Measurements from ENCODE around the gene TBC1D1. TPM values are rescaled to one million over a fixed set of nuclear protein-coding genes. Genes with fewer than 3 reads are reported as not detected.

The TBC1D1 gene
- total RNA-seq, 1 experiment from 2014 or later, result 56.0 TPM

DNA sequence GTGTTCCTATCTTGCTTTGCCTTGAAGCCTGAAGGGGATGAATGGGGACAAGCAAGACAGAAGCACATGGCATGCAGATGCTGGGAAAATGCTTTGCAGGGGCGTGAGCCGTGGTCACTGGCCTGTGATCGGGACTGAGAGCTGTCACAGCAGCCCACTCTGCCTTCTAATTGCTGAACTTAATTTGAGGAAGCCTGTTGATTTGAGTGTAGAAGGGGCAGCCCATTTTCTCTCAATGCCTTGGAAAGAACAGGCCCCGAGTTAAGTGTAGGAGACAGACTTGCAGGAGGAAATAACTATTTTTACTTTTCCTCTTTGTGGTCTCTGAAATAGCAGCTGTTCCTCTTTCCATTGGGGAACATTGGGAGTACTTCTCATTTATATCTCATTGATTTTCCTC is 26.1 kb upstream of the TBC1D1 start:
- H3K4me1 ChIP-seq (ENCODE audit: control insufficient read depth, insufficient read depth, low read length), result no peaks in the 10 kb centered on the region
- DNase-seq (ENCODE audit: low read depth, low spot score), result no peak
- CTCF ChIA-PET, result no interaction called here
- intact Hi-C loops (cut with micrococcal nuclease; ENCODE audit: unreplicated experiment), result no loop called here
- H3K27ac ChIP-seq (ENCODE audit: low read length), result no peak overlapping the region
- no peaks in the 10 kb centered on the region for H3K36me3 ChIP-seq (ENCODE audit: control insufficient read depth, insufficient read depth, low read length)
- in situ Hi-C loops (cut with HindIII; ENCODE audit: low pct_unique_long_range_greater_than_20kb, low sequenced_read_pairs), result no loop called here
- no peak for ATAC-seq
- H3K27me3 ChIP-seq (ENCODE audit: control insufficient read depth, insufficient read depth, low read length), result no peaks in the 10 kb centered on the region
- H3K9me3 ChIP-seq (ENCODE audit: control insufficient read depth, insufficient read depth, low read depth, low read length), result no peaks in the 10 kb centered on the region
- BruUV-seq (replicated peaks), result no TSS peak
- POLR2A ChIA-PET, result no interaction called here
- no peak for TF ChIP-seq SIN3A (IDR thresholded peaks at IDR 0.05; ENCODE audit: borderline replicate concordance, insufficient read depth, low read depth, low read length)
- no peak for TF ChIP-seq POLR2AphosphoS5 (IDR thresholded peaks at IDR 0.05; ENCODE audit: low read depth, low read length)
- TF ChIP-seq, protein P1, sequence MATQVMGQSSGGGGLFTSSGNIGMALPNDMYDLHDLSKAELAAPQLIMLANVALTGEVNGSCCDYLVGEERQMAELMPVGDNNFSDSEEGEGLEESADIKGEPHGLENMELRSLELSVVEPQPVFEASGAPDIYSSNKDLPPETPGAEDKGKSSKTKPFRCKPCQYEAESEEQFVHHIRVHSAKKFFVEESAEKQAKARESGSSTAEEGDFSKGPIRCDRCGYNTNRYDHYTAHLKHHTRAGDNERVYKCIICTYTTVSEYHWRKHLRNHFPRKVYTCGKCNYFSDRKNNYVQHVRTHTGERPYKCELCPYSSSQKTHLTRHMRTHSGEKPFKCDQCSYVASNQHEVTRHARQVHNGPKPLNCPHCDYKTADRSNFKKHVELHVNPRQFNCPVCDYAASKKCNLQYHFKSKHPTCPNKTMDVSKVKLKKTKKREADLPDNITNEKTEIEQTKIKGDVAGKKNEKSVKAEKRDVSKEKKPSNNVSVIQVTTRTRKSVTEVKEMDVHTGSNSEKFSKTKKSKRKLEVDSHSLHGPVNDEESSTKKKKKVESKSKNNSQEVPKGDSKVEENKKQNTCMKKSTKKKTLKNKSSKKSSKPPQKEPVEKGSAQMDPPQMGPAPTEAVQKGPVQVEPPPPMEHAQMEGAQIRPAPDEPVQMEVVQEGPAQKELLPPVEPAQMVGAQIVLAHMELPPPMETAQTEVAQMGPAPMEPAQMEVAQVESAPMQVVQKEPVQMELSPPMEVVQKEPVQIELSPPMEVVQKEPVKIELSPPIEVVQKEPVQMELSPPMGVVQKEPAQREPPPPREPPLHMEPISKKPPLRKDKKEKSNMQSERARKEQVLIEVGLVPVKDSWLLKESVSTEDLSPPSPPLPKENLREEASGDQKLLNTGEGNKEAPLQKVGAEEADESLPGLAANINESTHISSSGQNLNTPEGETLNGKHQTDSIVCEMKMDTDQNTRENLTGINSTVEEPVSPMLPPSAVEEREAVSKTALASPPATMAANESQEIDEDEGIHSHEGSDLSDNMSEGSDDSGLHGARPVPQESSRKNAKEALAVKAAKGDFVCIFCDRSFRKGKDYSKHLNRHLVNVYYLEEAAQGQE (IDR thresholded peaks at IDR 0.05; ENCODE audit: insufficient read depth in 1 of 2, low read depth in 2 of 2, low read length in 1 of 2), result no peak
- TF ChIP-seq, protein P2, sequence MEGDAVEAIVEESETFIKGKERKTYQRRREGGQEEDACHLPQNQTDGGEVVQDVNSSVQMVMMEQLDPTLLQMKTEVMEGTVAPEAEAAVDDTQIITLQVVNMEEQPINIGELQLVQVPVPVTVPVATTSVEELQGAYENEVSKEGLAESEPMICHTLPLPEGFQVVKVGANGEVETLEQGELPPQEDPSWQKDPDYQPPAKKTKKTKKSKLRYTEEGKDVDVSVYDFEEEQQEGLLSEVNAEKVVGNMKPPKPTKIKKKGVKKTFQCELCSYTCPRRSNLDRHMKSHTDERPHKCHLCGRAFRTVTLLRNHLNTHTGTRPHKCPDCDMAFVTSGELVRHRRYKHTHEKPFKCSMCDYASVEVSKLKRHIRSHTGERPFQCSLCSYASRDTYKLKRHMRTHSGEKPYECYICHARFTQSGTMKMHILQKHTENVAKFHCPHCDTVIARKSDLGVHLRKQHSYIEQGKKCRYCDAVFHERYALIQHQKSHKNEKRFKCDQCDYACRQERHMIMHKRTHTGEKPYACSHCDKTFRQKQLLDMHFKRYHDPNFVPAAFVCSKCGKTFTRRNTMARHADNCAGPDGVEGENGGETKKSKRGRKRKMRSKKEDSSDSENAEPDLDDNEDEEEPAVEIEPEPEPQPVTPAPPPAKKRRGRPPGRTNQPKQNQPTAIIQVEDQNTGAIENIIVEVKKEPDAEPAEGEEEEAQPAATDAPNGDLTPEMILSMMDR (IDR thresholded peaks at IDR 0.05), result no peak
- TF ChIP-seq TCF7L2 (IDR thresholded peaks at IDR 0.05; ENCODE audit: low read depth, low read length), result no peak
- H3K4me3 ChIP-seq (ENCODE audit: low read depth in 2 of 2, low read length in 2 of 2), result no peak overlapping the region

DNA sequence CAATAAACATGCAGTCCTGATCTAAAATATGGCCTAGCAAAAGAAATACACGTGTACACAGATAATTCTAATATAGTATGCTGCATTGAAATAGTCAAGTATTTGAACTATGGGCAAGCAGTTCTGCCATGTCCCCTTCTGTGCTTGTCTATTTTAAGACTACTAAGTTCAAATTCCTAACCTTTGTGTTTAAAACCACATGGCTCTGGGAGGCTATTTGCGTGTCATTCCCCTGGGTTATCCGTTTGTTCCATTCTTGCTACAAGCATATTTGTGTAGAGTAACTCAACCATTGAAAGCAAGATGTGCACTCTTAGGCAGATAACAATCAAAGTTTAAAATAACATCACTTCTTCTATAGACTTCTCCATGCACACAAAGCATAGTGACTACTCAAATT is 25.4 kb upstream of the TBC1D1 start:
- no peak overlapping the region for H3K4me3 ChIP-seq (ENCODE audit: low read depth in 2 of 2, low read length in 2 of 2)
- H3K27me3 ChIP-seq (ENCODE audit: control insufficient read depth, insufficient read depth, low read length), result no peaks in the 10 kb centered on the region
- no peaks in the 10 kb centered on the region for H3K9me3 ChIP-seq (ENCODE audit: control insufficient read depth, insufficient read depth, low read depth, low read length)
- no TSS peak for BruUV-seq (replicated peaks)
- ChIA-PET CTCF (no interaction called here), POLR2A (no interaction called here)
- no peaks in the 10 kb centered on the region for H3K4me1 ChIP-seq (ENCODE audit: control insufficient read depth, insufficient read depth, low read length)
- ATAC-seq (no peak), DNase-seq (ENCODE audit: low read depth, low spot score) (no peak)
- H3K27ac ChIP-seq (ENCODE audit: low read length), result no peak overlapping the region
- no peaks in the 10 kb centered on the region for H3K36me3 ChIP-seq (ENCODE audit: control insufficient read depth, insufficient read depth, low read length)
- TF ChIP-seq SIN3A (IDR thresholded peaks at IDR 0.05; ENCODE audit: borderline replicate concordance, insufficient read depth, low read depth, low read length) (no peak), TCF7L2 (IDR thresholded peaks at IDR 0.05; ENCODE audit: low read depth, low read length) (no peak), POLR2AphosphoS5 (IDR thresholded peaks at IDR 0.05; ENCODE audit: low read depth, low read length) (no peak)
- TF ChIP-seq, protein P2 (IDR thresholded peaks at IDR 0.05), result no peak
- TF ChIP-seq, protein P1 (IDR thresholded peaks at IDR 0.05; ENCODE audit: insufficient read depth in 1 of 2, low read depth in 2 of 2, low read length in 1 of 2), result no peak
- in situ Hi-C loops (cut with HindIII; ENCODE audit: low pct_unique_long_range_greater_than_20kb, low sequenced_read_pairs) (no loop called here), intact Hi-C loops (cut with micrococcal nuclease; ENCODE audit: unreplicated experiment) (no loop called here)
